LNCaP clone FGC (cell line): Measurements from ENCODE around the gene CDHR5.

Experiments used
- DNase-seq: peaks from one replicate; pipeline ENCODE4 v3.0.0-alpha.2; 2011; ENCODE audit warnings: low read depth
- H3K4me3 ChIP-seq: 2 replicates; pipeline ENCODE4 v1.5.1; 2011; ENCODE audit warnings: mild to moderate bottlenecking, low read depth, low read length, control low read depth
- TF ChIP-seq, protein P1 (sequence below): IDR thresholded peaks from 2 replicates; pipeline ENCODE4 v1.5.1; 2012; ENCODE audit warnings: mild to moderate bottlenecking; ENCODE audit not compliant: control insufficient read depth, insufficient read depth; ENCODE audit errors: extremely low read depth

Gene CDHR5

DNA sequence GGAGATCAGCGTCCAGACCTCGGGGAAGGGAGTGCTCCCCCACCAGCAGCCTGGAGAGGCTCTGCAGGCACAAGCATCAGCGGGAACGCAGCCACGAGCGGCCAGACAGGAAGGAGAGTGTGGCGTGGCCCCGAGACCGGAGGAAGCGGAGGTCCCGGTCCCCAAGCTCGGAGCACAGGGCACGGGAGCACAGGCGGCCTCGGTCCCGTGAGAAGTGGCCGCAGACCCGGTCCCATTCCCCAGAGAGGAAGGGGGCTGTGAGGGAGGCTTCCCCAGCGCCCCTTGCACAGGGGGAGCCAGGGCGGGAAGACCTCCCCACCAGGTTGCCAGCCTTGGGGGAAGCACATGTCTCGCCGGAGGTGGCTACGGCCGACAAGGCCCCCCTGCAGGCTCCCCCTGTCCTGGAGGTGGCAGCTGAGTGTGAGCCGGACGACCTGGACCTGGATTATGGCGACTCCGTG, 15.9 kb downstream of the CDHR5 start:
- no peak for DNase-seq
- TF ChIP-seq, protein P1, sequence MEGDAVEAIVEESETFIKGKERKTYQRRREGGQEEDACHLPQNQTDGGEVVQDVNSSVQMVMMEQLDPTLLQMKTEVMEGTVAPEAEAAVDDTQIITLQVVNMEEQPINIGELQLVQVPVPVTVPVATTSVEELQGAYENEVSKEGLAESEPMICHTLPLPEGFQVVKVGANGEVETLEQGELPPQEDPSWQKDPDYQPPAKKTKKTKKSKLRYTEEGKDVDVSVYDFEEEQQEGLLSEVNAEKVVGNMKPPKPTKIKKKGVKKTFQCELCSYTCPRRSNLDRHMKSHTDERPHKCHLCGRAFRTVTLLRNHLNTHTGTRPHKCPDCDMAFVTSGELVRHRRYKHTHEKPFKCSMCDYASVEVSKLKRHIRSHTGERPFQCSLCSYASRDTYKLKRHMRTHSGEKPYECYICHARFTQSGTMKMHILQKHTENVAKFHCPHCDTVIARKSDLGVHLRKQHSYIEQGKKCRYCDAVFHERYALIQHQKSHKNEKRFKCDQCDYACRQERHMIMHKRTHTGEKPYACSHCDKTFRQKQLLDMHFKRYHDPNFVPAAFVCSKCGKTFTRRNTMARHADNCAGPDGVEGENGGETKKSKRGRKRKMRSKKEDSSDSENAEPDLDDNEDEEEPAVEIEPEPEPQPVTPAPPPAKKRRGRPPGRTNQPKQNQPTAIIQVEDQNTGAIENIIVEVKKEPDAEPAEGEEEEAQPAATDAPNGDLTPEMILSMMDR, result no peak
- no peak overlapping the region for H3K4me3 ChIP-seq

GRCh38 chr11:607971-608659, 16.6 kb downstream of the CDHR5 start:
- no peak overlapping the region for H3K4me3 ChIP-seq
- TF ChIP-seq, protein P1, result no peak
- DNase-seq, result no peak

- no peak for DNase-seq
- no peak overlapping the region for H3K4me3 ChIP-seq
- TF ChIP-seq, protein P1, result no peak
These were observed 17.6 kb downstream of the CDHR5 start for GRCh38 chr11:607020-607780.

- TF ChIP-seq, protein P1, result no peak
- peak; percentile 85 for DNase-seq
- H3K4me3 ChIP-seq, result no peak overlapping the region
These were observed 18.5 kb downstream of the CDHR5 start for GRCh38 chr11:606245-606644.

DNA sequence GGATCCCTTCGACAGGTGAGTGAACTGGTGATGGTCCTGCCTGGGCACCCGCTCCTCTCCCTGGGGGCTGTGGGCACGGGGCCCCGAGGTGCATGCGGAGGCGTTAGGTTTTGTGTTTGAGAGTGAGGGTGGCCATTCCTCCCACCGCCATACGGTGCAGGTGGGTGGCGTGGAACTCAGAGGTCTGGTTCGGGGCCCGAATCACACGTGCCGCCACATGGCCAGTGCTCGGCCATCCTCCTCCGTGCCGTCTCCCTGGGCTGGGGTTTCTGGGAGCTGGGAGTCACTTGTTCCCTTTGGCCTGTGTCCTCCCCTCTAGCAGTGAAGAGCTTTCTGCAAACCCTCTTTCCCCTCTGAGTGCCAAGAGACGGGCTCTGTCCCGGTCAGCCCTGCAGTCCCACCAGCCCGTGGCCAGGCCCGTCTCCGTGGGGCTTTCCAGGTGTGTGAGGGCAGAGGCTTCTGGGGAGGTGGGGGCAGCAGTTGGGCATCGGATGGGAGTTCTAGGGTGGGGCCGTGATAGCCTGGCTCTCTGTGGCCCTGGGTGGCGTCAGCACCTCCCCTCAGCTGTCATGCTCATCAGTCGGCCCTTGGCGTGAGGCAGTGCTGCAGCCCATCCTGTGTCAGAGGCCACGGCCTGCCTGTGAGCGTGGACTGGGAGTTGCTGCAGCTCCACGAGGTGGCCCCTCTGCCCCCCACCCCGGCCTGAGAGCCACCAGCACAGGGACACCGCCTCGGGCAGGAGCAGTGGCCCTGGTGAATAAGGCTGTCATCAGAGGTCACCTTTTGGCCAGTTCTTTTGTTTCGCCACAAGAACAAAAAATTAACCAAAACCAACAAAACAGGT, 19.2 kb downstream of the CDHR5 start:
- no peak overlapping the region for H3K4me3 ChIP-seq
- DNase-seq, result no peak
- TF ChIP-seq, protein P1, result no peak

DNA sequence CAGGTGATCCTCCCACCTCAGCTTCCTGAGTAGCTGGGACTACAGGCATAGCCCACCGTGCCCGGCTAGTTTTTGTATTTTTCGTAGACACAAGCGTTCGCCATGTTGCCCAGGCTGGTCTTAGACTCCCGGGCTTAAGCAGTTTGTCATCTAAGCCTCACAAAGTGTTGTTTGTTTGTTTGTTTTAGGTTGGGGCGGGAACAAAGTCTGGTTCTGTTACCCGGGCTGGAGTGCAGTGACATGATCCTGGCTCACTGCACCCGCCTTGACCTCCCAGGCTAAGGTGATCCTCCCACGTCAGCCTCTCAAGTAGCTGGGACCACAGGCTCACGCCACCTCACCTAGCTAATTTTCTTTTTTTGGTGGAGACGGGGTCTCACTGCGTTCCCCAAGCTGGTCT, 21.6 kb downstream of the CDHR5 start:
- no peak overlapping the region for H3K4me3 ChIP-seq
- TF ChIP-seq, protein P1, result no peak
- no peak for DNase-seq
